GM12874 (cell line): ENCODE measurements around the gene PRSS56.

ENCODE experiments used
- CTCF ChIP-seq: IDR thresholded peaks from 2 replicates; pipeline ENCODE4 v1.5.1; 2011; ENCODE audit warnings: low read depth, mild to moderate bottlenecking, control low read depth, low read length, moderate library complexity; ENCODE audit not compliant: insufficient read depth

Gene PRSS56

GRCh38 chr2:232538671-232539070, 18.5 kb downstream of the PRSS56 start:
- TF ChIP-seq CTCF, result no peak

GRCh38 chr2:232539298-232540231, 19.4 kb downstream of the PRSS56 start, which contains the start of gene CHRNG:
CHRNG (plus strand) TSS chr2:232539692; CDS start chr2:232539748, 56 bp downstream.
- TF ChIP-seq CTCF, result no peak

GRCh38 chr2:232540441-232541041, 20.4 kb downstream of the PRSS56 start:
- TF ChIP-seq CTCF, result no peak

- TF ChIP-seq CTCF, result no peak
Measured at GRCh38 chr2:232541195-232541960, 21.2 kb downstream of the PRSS56 start.

GRCh38 chr2:232541961-232542714, 21.9 kb downstream of the PRSS56 start:
- TF ChIP-seq CTCF, result no peak

GRCh38 chr2:232542715-232543467, 22.7 kb downstream of the PRSS56 start:
- TF ChIP-seq CTCF, result no peak
